Measurements from ENCODE around the gene ANKRD9.

DNA sequence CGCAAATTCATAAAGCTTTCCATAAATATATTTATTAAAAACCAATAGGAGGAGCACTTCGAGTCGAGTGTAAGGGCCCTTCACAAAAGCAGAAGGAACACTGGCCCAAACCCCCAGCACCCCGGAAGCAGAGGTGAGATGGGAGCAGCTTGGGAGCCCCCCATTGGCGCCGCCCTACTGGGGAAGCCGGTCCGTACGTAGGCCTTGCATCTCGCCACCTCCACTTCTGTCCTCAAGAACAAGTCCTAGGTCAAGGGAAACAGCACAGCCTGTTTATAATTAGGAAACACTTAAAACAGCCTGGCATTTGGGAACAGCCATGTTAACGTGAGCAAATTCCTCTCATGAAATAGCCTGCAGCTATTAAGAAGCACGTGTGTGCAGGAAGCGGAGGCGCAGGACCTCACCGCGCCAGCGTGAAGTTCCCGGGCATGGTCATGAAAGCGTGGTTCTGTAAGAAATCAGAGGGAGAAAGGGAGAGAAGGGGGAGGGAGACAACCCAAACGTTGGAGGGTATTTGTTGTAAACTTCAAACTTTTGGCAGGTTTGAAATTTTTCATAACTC is 7.7 kb downstream of the ANKRD9 start:
- TF ChIP-seq NR4A1 (CRISPR knock-in tag; IDR thresholded peaks at IDR 0.05) (no peak), NR4A1 (tag; IDR thresholded peaks at IDR 0.05) (no peak), TEAD1 (CRISPR knock-in tag; IDR thresholded peaks at IDR 0.05) (no peak), YY1 (IDR thresholded peaks at IDR 0.05; ENCODE audit: borderline replicate concordance in 1 of 3, control insufficient read depth in 1 of 3, extremely low read depth in 1 of 3, insufficient read depth in 3 of 3, insufficient read length in 1 of 3, insufficient replicate concordance in 2 of 3, low read depth in 1 of 3, low read length in 2 of 3) (no peak), EZH2 (IDR thresholded peaks at IDR 0.05; ENCODE audit: borderline replicate concordance, low read depth, low read length) (no peak), BACH1 (tag; IDR thresholded peaks at IDR 0.05) (no peak), RBM17 (IDR thresholded peaks at IDR 0.05; ENCODE audit: borderline replicate concordance, low read depth, low read length) (no peak), ZNF561 (CRISPR knock-in tag; conservative IDR thresholded peaks at IDR 0.05) (no peak), CTCF (IDR thresholded peaks at IDR 0.05 in 2 of 3, conservative IDR thresholded peaks at IDR 0.05 in 1 of 3; ENCODE audit: insufficient read depth in 2 of 3, low read depth in 1 of 3, low read length in 3 of 3) (peak; percentile 42 to 59 (median 51); a peak in 5 of 6 replicates), ZNF24 (IDR thresholded peaks at IDR 0.05) (no peak), ZNF140 (CRISPR knock-in tag; IDR thresholded peaks at IDR 0.05) (no peak), ESRRA (IDR thresholded peaks at IDR 0.05; ENCODE audit: borderline replicate concordance, low read depth) (no peak)
- TF ChIP-seq, protein P1, sequence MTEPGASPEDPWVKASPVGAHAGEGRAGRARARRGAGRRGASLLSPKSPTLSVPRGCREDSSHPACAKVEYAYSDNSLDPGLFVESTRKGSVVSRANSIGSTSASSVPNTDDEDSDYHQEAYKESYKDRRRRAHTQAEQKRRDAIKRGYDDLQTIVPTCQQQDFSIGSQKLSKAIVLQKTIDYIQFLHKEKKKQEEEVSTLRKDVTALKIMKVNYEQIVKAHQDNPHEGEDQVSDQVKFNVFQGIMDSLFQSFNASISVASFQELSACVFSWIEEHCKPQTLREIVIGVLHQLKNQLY (CRISPR knock-in tag; conservative IDR thresholded peaks at IDR 0.05), result no peak
